Measurements from ENCODE around the gene PDE6B. TPM values are rescaled to one million over a fixed set of nuclear protein-coding genes. Genes with fewer than 3 reads are reported as not detected.
A peak's percentile ranks its signal among the peaks of the same experiment; 100 is the strongest.

The PDE6B gene
- total and polyA plus RNA-seq, 2 of the 13 experiments (the other 11 are each of a cell fraction or from before 2014, with no cell fraction given): 0.38 to 0.40 TPM

DNA sequence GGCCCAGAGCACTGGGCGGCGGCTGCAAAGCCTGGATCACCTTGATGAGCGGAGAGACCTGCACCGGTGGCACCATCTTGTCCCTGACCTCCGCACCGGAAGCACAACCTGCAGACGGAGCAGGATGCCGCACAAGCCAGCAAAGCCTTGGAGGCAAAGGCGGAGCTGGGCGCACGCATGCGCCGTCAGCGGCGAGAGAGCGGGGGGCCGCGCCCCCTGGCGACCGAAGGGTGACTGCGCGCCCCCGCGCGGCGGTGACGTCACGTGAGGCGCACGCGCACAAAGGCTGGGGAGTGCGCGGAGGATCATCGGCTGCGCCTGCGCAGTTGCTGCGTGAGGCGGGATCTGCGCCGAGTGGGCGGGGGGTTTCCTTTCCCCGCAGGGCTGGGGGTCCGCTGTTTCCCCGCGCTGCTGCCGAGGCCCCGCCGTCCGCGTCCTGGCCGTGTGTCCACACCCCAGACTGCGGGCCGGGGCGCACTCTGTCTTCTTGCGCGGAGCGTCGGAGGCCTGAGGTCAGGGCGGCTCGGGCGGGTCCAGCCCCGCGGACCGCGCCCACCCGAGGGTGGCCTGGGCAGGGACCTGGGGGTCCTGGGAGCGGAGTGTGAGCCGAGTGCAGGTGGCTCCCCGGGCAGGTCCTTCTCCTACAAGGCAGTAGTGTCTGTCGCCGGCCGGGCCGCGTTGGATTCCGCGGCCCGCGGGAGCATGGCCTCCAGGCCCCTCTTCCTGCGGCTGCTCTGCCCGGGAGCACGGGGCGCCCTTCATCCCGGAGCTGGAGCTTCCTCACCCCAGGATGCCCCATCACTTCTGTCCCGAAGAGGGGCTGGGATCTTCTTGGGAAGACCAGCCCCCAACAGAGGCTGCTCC is 49.0 kb downstream of the PDE6B start, which contains the start of the genes ATP5ME and MYL5 (continued):
- TF ChIP-seq KLF13 (CRISPR knock-in tag; IDR thresholded peaks at IDR 0.05): peak; percentile 24; the same call in 1 of the 2 replicates
- no peak for TF ChIP-seq PRMT3 (CRISPR knock-in tag; IDR thresholded peaks at IDR 0.05; ENCODE audit: borderline replicate concordance, low read depth)
- TF ChIP-seq GFI1 (CRISPR knock-in tag; IDR thresholded peaks at IDR 0.05; ENCODE audit: borderline replicate concordance): 0 out of 2 replicates have a peak, but pooled peaks have one; percentile 60
- TF ChIP-seq SMAD3 (CRISPR knock-in tag; IDR thresholded peaks at IDR 0.05): no peak; the same call in 1 of the 2 replicates
- no peak; the same call in 1 of the 2 replicates for TF ChIP-seq ZNF3 (CRISPR knock-in tag; IDR thresholded peaks at IDR 0.05)
- TF ChIP-seq KDM6A (CRISPR knock-in tag; IDR thresholded peaks at IDR 0.05; ENCODE audit: low read depth): no peak
- TF ChIP-seq MXD4 (CRISPR knock-in tag; IDR thresholded peaks at IDR 0.05): peak; percentile 24; the same call in 1 of the 2 replicates
- TF ChIP-seq, protein P1, sequence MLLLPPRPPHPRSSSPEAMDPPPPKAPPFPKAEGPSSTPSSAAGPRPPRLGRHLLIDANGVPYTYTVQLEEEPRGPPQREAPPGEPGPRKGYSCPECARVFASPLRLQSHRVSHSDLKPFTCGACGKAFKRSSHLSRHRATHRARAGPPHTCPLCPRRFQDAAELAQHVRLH (CRISPR knock-in tag; IDR thresholded peaks at IDR 0.05; ENCODE audit: borderline replicate concordance, low read depth): peak; percentile 69; the same call in 1 of the 2 replicates
- peak; percentile 88 for TF ChIP-seq POLR2AphosphoS5 (IDR thresholded peaks at IDR 0.05; ENCODE audit: low read depth, low read length)
- no peak for TF ChIP-seq ATRX (CRISPR knock-in tag; IDR thresholded peaks at IDR 0.05; ENCODE audit: borderline replicate concordance)
- no peak; the same call in 1 of the 2 replicates for TF ChIP-seq PPARG (CRISPR knock-in tag; conservative IDR thresholded peaks at IDR 0.05)
- no peak for TF ChIP-seq RFX1 (IDR thresholded peaks at IDR 0.05)
- peak; percentile 98 for TF ChIP-seq ATF7 (IDR thresholded peaks at IDR 0.05)
- peak; percentile 96 for TF ChIP-seq ATF7 (CRISPR knock-in tag; IDR thresholded peaks at IDR 0.05)
- TF ChIP-seq, protein P2, sequence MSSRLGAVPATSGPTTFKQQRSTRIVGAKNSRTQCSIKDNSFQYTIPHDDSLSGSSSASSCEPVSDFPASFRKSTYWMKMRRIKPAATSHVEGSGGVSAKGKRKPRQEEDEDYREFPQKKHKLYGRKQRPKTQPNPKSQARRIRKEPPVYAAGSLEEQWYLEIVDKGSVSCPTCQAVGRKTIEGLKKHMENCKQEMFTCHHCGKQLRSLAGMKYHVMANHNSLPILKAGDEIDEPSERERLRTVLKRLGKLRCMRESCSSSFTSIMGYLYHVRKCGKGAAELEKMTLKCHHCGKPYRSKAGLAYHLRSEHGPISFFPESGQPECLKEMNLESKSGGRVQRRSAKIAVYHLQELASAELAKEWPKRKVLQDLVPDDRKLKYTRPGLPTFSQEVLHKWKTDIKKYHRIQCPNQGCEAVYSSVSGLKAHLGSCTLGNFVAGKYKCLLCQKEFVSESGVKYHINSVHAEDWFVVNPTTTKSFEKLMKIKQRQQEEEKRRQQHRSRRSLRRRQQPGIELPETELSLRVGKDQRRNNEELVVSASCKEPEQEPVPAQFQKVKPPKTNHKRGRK (CRISPR knock-in tag; IDR thresholded peaks at IDR 0.05): no peak
- TF ChIP-seq, protein P3, sequence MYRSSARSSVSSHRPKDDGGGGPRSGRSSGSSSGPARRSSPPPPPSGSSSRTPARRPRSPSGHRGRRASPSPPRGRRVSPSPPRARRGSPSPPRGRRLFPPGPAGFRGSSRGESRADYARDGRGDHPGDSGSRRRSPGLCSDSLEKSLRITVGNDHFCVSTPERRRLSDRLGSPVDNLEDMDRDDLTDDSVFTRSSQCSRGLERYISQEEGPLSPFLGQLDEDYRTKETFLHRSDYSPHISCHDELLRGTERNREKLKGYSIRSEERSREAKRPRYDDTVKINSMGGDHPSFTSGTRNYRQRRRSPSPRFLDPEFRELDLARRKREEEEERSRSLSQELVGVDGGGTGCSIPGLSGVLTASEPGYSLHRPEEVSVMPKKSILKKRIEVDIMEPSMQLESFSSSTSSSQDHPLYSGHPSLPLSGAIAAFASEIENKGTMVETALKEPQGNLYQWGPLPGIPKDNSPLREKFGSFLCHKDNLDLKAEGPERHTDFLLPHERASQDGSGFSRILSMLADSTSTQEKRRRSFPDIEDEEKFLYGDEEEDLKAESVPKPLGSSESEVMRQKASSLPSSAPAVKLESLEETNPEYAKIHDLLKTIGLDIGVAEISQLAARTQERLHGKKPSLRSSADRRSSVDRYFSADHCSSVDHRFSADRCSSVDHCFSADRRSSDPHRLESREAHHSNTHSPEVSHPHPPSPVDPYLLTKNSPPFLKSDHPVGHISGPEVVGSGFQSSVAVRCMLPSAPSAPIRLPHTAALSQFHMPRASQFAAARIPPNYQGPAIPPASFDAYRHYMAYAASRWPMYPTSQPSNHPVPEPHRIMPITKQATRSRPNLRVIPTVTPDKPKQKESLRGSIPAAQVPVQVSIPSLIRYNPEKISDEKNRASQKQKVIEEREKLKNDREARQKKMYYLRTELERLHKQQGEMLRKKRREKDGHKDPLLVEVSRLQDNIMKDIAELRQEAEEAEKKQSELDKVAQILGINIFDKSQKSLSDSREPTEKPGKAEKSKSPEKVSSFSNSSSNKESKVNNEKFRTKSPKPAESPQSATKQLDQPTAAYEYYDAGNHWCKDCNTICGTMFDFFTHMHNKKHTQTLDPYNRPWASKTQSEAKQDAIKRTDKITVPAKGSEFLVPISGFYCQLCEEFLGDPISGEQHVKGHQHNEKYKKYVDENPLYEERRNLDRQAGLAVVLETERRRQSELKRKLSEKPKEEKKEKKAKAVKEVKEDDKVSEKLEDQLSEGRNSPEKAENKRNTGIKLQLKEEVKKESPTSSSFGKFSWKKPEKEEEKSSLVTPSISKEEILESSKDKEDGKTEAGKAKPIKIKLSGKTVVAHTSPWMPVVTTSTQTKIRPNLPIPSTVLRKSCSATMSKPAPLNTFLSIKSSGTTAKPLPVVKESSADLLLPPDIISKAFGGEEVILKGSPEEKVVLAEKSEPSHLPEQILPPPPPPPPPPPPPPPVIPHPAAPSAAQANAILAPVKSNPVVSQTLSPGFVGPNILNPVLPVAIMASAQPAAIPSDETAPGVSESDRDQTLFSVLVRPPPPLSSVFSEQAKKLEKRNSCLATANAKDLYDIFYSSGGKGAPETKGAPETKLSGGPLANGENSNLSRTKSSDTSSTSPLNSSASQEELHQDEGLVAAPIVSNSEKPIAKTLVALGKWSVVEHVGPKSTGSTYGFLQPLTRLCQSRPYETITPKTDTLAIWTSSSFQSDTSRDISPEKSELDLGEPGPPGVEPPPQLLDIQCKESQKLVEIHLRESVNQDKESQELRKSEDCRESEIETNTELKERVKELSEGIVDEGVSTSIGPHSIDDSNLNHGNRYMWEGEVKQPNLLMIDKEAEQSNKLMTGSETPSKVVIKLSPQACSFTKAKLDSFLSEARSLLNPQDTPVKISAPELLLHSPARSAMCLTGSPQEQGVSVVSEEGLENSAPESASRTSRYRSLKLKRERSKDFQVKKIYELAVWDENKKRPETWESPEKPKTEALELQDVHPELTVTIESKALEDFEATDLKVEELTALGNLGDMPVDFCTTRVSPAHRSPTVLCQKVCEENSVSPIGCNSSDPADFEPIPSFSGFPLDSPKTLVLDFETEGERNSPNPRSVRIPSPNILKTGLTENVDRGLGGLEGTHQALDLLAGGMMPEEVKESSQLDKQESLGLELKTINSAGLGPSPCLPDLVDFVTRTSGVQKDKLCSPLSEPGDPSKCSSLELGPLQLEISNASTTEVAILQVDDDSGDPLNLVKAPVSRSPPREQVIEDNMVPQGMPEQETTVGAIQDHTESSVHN (CRISPR knock-in tag; IDR thresholded peaks at IDR 0.05): peak; percentile 51; the same call in 1 of the 2 replicates
- no peak for TF ChIP-seq DNMT3B (CRISPR knock-in tag; conservative IDR thresholded peaks at IDR 0.05)
